HG03571 (cell line): ENCODE data around the gene TXNRD3.
A peak's percentile ranks its signal among the peaks of the same experiment; 100 is the strongest.

ENCODE experiments used
- ATAC-seq: cut with Tn5 transposase; IDR thresholded peaks from one replicate; pipeline ENCODE4 v1.9.1; 2021; ENCODE audit not compliant: unreplicated experiment

Gene TXNRD3

DNA sequence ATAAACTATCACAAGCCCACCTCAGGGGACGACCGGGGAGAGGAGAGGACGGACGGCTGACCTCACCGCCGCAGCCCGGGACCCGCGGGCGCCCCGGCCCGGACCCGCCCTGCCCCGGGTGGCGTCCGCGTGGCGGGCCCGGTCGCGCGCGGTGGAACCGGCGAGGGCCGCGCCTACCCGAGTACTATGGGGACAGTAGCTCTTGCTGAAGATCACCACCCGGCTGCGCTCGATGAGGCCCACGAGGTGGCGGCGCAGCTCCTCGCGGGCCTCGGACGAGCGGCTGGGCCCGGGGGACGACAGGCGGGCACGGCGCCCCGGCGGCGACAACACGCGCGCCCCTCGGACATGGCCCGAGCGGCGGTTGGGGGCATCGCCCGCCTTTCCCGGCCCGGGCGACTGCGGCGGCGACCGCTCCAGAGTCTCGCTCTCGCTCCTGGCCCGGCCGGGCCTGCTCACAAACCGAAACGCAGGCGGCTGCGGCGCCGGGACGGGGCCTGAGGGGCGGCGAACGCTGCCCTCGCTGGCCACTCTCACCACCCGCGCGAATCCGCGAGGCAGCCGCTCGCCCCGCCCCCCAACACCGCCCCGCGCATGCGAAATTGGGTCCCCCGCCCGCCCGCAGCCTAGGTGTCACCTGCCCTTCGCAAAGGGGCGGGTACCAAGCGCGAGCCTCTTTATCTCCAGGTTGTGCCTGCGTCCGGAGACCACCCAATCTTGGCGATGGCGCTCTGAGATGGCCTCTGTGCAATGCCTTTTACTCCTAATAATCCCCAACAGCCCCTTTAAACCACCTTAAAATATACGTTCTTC is at the start of gene TXNRD3:
Gene TXNRD3 (minus strand): TSS at position 554 of the 813 bp plus-strand sequence.
- ATAC-seq = no peak

DNA sequence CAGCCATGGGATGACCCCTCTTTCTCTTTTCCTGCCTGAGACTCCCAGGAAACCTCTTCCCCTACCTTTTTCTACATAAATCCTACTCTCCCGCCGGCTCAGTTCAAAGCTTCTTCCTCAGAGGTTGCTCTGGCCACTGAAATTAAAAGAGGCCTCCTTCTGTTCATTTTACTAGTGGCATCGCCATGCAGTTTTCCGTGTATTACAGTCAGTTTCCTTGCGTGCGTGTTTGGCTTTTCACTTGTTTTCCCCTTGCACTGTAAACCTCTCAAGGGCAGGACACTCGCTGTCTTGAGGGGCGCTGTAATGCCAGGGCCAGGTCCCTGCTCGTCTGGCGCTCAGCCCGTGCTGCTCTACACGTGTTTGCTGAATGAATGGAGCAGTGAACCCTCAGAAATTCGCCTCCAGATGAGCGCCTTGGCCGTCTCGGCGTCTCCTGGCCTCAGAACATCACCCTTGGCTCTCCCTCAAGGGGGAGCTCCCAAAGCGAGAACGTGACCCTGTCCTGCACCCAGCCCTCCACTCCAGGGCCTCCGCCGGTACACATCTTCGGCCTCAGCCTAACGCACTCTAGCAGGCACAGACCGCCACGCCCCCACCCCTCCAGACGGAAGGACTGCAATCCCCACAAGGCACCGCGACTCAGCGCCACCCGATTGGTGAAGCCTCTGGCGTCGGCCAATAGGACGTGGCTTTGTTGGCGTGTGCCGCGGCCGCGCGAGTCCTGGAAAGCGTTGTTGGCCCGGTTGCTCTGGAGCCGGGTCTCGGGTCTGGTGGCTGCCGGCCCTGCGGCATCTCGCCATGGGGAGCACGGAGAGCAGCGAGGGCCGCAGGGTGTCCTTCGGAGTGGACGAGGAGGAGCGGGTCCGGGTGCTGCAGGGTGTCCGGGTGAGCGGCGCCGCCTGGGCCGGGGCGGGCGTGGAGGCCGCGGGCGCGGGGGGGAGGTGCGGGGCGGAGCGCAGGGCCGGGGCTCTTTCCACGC is 48.9 kb upstream of the TXNRD3 start, which contains the start of gene CHCHD6:
Gene CHCHD6 (plus strand): TSS at position 729 of the 982 bp plus-strand sequence. CDS start 73 bp downstream, at position 802.
- peak; percentile 94 for ATAC-seq

DNA sequence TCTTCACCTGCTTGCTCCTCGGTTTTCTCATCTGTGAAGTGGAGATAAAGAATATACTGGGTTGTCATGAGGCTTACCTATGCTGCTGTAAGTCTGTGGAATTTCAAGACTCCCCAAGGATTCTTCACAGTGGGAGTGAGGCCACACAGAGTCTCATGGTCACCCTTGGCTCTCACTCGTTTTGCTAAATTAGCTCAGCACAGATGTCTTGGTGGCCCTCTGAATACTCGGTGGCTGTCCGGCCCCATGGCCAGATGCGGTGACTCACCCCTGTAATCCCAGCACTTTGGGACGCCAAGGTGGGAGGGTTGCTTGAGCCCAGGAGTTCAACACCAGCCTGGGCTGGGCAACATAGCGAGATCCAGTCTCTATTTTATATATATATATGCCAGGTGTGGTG is 44.1 kb upstream of the TXNRD3 start:
- no peak for ATAC-seq

DNA sequence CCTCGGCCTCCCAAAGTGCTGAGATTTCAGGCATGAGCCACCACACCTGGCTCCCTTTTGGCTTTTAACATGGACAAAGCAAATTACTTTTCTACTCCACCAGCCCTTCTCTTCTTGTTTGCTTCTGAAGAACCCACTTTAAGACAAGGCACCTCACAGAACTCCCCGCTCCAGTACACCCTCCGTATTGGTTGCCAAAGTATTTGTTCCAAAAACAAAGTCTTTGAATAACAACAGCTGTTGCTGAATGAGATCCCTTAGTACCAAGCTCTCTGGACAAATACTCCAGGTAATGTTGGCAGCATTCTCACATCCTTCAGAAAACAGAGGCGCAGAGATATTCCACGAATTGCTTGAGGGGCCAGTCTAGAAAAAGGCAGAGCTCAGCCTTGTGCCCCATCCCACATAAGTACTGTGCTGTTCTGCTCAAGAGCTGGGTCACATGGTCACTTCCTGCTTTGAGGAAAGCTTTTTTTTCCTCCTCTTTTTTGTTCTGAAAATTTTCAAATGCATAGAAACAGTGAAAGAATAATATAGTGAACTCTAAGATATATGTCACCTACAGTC is 41.9 kb upstream of the TXNRD3 start:
- no peak for ATAC-seq

DNA sequence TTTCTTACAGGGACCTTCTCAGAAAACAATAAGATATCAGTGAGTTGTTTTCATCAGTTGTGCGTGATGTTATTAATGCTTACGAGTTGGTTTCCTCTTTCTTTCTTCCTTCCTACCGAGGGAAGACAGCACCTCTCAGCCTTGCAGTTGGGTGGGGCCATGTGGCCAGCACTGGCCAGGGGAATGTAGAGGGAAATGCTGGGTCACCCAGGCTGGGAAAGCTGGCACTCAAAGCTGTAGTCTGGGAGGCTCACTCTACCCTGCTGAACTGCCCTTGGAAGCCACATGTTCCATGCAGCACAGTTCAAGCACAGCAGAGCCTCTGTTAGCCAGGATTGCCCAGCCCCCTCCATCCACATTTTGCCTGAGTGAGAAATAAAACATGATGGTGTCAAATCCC is 39.0 kb upstream of the TXNRD3 start:
- no peak for ATAC-seq

DNA sequence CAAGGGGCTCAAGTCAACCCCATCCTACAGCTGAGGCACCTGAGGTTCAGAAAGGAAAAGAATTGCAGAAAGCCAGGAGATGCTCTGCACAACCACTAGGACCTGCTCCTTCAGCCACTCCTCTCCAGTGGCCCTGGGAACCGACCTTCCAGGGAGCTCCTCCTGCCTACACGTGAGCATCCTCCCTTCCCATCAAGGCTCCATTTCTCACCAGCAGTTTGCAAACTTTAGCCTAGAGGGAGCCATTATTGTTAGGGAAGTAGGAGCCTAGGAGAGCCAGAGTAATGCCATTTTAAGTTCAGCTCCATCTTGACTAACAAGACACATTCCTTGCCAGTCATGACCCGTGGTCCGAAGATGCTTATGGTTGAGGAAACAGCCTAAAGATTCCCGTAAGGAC is 37.9 kb upstream of the TXNRD3 start:
- no peak for ATAC-seq

DNA sequence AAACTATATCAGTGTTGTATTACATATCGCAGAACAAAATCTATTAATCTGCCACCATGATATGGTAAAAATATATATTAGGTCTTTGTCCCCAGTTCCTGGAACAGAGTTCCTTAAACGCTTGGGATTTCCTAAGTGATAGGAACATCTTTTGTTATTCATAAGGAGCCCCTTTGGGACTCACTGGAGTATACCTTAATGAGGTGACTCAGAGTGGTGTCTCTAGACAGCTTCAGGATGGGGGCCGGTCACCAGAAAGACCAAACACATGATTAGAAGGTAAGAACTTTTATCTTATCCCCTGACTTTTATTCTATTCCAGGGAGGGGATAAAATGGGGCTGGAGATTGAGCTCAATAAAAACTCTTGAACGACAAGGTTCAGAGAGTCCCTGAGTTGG is 36.8 kb upstream of the TXNRD3 start:
- no peak for ATAC-seq

DNA sequence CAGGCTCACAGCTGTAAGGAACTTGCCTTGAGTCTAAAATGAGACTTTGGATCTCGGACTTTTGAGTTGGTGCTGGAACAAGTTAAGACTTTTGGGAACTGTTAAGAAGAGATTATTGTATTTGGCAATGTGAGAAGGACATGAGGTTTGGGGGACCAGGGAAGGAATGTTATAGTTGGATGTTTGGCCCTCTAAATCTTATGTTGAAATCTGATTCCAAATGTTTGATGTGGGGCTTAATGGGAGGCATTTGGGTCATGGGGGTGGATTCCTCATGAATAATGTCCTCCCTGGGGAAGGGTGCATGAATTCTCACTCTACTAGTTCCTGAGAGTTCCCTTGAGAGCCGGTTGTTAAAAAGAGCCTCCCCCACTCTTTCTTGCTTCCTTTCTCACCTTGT is 30.6 kb upstream of the TXNRD3 start:
- ATAC-seq = no peak

DNA sequence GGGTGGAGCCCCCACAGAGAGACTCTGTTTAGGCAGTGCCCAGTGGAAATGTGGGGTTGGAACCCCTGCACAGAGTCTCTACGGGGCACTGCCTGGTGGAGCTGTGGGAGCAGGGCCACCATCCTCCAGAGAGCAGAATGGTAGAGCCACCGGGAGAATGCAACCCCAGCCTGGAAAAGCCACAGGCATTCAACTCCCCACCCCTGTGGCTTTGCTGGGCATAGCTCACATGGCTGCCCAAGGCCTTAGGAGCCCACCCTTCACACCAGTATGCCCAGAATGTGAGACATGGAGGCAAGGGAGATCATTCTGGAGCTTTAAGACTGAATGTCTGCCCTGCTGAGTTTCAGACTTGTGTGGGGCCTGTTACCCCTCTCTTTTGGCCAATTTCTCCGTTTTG is 30.1 kb upstream of the TXNRD3 start:
- no peak for ATAC-seq

DNA sequence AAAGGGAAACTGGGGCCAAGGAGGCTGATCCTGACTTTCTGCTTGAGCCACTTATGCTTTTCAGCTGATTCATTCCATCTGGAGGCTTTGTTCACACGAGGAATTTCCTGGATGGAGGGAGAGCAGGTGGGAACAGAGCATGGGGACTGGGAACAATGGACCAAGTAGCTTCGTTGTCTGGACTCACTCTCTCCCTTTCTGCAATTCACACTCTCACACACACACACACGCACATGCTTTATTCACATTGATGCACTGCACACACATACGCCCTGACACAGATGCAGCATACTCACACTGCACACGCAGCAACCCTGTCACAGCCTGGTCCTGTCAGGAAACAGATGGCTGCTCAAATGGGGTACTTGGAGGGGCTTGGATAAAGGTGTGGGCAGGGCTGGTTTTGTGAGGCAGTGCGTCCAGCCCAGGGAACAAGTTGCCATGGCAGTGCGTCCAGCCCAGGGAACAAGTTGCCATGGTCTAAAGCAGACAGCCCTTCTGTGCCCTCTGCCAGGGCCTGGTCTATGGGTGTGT is 29.4 kb upstream of the TXNRD3 start:
- no peak for ATAC-seq

DNA sequence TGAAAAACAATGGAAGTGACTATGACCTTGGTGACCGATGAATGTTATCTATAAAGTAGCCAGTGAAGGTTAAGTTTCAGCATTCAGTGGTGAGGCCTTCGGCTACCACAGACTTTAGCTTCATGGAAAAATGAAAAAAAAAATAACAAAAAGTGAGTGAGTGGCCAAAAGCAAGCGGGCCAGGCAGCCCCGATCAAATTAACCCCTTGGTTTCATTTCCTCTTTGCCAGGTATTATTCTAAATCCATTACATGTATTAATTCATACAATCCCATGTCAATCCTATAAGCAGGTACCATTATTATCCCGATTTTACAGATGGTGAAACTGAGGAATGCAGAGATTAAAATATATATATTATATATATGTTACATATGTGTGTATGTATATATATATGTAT is 28.1 kb upstream of the TXNRD3 start:
- no peak for ATAC-seq

DNA sequence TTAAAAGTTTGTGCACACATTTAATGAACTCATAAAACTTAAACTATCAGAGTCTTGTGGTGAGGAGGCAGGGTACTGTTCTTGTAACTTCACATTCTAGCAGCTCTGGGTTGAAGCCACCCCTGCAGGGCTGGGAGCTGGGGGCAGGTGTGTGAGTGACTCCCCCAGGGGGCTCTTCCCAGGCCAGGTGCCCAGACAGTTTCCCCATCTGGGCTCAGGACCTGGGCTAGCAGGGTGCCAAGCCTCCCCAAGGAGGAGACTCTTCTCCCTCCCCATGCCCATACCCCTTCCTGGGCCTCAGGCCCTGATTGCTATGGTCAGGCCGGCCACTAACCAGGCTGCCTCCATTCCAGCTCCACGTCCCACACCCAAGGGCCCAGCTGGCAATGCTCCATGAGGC is 27.1 kb upstream of the TXNRD3 start:
- ATAC-seq = no peak

DNA sequence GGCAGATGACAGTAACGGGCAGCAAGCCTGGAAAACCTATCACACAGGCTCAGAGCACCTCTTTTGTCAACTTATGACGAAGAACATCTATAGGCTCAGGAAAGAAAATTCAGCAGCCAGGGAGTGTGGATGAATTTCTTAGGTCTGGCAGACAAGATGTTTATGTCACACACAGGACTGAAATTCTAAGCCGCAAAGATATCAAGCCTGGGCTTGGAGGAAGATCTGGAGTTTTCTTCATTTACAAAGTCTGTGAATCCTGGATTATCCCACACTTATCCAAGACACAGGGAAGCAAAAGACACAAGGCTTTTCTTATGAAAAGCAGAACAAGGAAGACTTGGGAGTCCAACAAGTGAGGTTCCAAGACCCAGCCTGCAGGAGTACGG is 25.7 kb upstream of the TXNRD3 start:
- ATAC-seq = no peak

DNA sequence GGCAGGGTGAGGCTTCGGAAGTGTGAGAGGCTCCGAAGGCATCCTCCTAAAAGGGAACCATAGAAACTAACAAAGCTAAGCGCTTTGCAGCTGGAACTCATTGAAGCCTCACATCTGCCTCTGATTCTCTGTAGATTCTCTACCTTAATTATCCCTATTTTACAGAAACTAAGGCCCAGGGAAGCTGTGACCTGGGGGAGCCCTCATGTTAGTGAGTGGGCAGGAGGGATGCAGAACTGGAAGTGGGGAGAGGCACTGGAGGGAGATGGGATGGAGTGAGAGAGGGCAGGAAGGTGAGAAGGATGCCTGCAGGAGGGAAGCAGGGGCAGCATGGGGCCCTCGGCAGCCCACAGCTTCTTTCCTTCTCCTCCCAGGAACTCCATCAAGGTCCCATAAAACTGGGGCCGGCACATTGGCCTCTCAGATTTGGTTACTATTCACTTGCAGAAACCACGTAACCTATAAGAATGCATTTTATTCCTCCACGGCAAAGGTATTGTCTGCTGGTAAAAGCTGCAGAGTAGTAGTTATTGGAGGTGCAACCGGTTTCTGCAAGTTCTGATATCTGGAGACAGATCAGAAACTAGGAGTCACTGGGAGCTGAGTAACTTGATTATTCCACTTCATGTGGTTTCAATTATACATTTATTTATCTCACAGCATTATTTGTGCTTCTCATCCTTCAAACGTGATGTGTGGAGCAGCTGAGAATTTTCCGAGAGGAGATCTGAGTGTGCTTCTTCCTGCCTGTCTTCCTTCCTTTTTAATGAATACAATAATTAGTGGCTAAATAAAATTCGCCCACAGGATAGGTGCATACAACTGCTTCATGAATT is 25.1 kb upstream of the TXNRD3 start:
- no peak for ATAC-seq

DNA sequence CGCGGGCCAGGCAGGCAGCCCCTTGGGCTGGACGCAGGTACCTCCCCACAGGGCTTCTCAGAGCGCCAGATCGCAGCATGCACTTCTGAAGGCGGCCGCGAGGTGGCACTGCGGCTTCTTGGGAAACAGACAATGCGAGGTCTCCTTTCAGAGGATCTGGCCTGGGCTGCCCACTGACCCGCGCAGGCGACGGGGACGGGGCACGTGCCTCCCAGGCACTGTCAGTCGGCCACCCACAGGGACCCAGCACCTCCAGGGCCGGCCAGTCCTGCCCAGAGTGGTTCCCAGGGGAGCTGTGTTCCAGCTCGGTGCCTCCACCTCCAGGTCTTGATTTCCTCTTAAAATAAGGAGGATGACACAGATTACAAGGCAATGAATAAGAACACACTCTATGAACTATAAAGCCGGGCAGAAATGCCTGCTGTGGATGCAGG is 24.4 kb upstream of the TXNRD3 start:
- no peak for ATAC-seq

DNA sequence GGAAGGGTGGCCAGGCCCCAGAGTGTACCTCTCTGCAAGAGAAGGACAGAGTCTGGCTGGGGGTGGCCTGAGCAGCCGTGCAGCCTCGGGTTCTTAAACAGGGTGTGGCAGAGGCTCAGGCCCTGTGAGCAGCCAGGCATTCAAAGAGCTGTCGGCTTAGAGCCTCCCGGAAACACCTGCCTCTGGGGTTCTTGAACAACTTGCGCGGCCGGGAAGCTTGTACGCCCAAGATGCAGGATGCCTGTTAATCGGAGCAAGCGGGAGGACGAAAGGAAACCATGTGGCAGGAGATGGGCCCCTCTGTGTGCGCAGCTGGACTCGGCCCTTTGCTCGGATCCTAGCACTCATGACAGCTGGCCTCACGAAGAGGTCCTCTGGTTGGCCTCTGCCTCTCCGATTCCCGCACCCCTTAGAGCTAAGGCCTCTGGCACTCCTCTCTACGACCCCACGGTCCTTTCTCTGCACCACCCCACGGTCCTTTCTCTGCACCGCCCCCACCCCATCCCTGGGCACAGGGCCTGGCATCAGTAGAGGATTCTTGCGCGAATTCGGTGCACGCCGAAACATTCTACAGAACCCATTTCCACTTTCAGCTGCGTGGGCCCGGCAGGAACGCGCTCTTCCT is 23.9 kb upstream of the TXNRD3 start:
- no peak for ATAC-seq

DNA sequence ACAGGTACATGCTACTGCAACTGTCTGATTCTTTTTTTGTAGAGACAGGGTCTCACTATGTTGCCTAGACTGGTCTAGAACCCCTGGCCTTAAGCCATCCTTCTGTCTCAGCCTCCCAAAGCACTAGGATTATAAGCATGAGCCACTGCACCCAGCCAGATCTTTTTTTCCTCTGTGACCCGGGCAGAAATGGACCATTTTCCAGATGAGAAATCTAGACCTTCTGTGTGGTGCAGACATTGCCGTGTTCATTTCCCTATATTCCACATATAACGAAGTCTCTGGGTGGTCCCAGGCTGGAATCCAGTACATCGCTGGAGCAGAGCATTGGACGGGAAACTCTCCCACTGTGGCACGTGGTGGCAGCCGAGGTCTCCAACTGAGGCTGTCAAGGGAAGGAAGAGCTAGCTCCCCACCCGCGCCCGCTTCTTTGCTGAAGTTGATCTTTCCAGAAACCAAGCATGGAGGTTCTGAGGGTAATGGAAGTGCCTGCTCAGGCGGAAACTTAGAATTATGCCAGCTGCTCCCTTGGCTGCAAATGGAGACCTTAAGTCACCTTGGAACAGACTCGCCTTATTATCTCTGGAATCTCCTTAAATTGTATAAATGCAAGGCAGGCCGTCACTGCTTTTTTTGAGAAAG is 23.1 kb upstream of the TXNRD3 start:
- no peak for ATAC-seq

DNA sequence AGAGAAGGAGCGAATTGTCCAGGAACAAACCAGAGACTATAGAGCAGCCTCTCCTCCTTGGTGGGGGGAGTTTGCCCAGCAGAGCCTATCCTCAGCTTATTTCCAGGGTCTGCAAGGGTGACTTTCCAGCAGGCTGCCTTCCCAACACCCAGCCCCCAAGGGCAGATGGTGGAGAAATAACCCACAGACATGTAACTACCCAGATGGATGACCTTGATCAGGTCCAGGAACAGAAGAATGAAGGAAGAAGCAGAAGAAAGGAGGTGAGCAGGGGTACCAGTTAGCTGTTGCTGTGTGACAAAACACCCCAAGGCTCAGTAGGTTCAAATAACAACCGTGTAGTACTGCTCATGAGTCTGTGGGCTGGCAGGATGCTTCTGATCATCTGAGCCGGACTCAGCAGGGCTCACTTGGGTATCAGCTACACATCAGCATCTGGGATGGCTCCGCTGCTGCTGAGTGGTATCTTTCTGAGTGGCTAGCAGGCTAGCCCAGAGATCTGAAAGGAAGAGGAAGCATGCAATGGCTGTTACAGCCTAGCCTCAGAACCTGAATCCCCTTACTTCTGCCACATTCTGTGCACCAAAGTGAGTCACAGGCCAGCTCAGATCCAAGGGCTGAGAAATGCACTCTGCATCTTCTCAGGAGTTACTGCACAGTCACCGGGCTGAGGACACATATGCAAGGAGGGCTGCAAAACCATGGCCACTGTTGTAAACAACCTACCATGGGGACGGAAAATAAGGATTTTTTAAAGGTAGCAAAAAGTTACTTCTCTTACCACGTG is 22.2 kb upstream of the TXNRD3 start:
- no peak for ATAC-seq

DNA sequence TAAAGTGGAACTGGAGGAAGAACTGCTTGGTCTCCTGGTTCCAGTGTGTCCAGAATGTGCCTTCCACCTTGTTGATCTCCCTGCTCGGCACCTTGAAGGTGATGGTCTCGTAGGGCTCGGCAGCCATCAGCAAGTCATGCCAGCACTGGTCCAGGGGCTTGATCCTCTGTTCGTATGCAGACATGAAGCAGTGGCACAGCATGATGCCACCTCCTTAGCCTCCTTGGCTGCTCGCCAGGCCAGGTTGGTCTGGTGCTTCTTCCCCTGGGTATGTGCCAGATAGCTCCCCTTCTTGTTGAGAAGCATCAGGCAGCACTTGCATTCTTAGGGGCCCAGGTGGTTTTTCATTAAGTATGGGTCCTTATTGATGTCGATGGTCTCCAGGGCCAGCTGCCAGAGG is 17.8 kb upstream of the TXNRD3 start:
- ATAC-seq = no peak
